ENCODE results near the gene GGPS1.

DNA sequence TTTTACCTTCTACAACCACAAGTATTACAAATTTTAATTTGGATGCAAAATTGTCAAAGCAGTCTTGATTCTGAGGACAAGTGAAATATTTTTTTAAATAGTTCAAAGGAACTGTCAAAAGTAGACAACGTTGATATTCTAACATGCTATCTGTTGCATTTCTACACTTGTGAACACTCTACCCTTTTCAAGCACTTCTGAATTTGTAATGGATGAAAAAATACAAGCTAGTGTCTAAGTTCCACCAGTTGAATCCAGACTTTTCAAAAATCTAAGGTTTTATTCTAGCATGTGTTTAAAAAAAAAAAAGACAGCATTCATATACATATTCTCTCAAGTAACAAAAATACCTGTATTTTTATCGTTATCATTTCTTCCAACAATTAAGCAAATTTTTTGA, 2.5 kb upstream of the GGPS1 start:
- no peak for TF ChIP-seq TAF1 (IDR thresholded peaks at IDR 0.05; ENCODE audit: low read depth)
- TF ChIP-seq YY1 (IDR thresholded peaks at IDR 0.05; ENCODE audit: low read depth): no peak
- no peak for TF ChIP-seq CEBPB (IDR thresholded peaks at IDR 0.05)
- no peak for TF ChIP-seq CREB1 (IDR thresholded peaks at IDR 0.05; ENCODE audit: low read depth)
- TF ChIP-seq NFIC (IDR thresholded peaks at IDR 0.05): no peak
- TF ChIP-seq EP300 (IDR thresholded peaks at IDR 0.05; ENCODE audit: borderline replicate concordance): no peak
- no peak for TF ChIP-seq ZBTB7A (IDR thresholded peaks at IDR 0.05; ENCODE audit: low read depth)
- TF ChIP-seq, protein P1, sequence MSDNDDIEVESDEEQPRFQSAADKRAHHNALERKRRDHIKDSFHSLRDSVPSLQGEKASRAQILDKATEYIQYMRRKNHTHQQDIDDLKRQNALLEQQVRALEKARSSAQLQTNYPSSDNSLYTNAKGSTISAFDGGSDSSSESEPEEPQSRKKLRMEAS (IDR thresholded peaks at IDR 0.05): no peak
- no peak for TF ChIP-seq EGR1 (IDR thresholded peaks at IDR 0.05)
- TF ChIP-seq TEAD4 (IDR thresholded peaks at IDR 0.05): no peak
- TF ChIP-seq RAD21 (IDR thresholded peaks at IDR 0.05; ENCODE audit: low read depth): no peak
- TF ChIP-seq, protein P2, sequence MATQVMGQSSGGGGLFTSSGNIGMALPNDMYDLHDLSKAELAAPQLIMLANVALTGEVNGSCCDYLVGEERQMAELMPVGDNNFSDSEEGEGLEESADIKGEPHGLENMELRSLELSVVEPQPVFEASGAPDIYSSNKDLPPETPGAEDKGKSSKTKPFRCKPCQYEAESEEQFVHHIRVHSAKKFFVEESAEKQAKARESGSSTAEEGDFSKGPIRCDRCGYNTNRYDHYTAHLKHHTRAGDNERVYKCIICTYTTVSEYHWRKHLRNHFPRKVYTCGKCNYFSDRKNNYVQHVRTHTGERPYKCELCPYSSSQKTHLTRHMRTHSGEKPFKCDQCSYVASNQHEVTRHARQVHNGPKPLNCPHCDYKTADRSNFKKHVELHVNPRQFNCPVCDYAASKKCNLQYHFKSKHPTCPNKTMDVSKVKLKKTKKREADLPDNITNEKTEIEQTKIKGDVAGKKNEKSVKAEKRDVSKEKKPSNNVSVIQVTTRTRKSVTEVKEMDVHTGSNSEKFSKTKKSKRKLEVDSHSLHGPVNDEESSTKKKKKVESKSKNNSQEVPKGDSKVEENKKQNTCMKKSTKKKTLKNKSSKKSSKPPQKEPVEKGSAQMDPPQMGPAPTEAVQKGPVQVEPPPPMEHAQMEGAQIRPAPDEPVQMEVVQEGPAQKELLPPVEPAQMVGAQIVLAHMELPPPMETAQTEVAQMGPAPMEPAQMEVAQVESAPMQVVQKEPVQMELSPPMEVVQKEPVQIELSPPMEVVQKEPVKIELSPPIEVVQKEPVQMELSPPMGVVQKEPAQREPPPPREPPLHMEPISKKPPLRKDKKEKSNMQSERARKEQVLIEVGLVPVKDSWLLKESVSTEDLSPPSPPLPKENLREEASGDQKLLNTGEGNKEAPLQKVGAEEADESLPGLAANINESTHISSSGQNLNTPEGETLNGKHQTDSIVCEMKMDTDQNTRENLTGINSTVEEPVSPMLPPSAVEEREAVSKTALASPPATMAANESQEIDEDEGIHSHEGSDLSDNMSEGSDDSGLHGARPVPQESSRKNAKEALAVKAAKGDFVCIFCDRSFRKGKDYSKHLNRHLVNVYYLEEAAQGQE (IDR thresholded peaks at IDR 0.05; ENCODE audit: low read depth): no peak

All from Ishikawa (cell line).